ENCODE data around the gene UMAD1. TPM values are rescaled to one million over a fixed set of nuclear protein-coding genes. Genes with fewer than 3 reads are reported as not detected.

UMAD1 gene
- 7.6 and 7.8 TPM in 2 replicates for total RNA-seq

DNA sequence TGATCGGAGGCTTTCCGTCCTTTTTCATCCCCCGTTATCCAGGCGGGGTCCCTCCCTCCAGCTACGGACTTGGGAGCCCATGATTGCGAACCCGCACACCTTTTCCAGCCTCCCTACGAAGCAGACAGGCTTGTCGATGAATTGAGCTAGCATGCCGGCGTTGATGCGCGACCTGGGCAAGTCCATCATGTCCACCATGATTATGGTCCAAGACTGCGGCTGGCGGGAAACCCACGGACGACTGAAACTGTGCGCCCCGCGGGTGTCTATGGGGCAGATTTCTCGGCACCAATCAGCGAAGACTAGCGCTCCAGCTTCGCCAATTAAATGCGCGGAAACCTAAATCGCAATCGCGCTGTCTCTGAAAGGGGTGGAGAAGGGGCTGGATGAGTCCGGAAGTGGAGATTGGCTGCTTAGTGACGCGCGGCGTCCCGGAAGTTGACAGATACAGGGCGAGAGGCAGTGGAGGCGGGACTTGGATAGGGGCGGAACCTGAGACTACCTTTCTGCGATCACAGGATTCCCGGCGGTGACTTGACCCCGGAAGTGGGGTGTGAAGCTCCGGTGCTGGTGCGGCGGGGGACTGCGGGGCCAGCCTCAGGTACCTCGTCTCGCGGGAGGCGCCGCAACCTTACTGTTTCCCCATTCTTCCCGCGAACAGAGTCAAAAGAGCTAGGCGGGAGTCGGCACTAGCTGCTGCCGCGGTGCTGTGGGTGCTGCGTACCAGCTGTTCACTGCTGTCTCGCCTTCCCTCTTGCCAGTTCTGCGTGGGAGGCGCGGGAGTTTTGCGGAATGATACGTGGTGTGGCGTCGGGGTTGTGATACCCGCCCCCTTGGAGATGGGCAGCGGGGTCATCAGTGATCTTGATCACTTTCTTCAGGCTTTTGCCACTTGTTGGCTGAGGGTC, at the start of gene UMAD1:
TSS of gene UMAD1 (plus strand) at position 532 of the 908 bp plus-strand sequence. CDS start 32,620 bp downstream, outside the sequence.

DNA sequence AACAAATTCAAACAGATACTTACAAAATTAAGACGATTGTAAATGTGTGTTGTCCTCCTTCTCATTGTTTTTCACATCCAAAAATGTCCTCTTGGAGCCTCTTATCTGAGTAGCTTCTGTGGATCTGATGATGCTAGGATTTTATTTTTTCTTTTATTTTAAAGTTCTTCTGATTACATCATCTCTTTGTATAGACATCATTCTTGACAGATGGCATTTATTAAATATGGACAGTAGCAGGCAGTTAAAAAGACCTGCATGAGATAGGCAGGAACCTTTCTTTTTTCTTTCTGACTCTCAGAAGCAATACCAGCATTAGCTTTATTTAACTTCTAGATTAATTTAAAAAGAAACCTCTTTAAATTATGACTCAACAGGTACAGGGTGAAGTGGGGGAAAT, 77.9 kb downstream of the UMAD1 start, which contains the start of gene RPA3:
TSS of gene RPA3 (minus strand) at position 116 of the 400 bp plus-strand sequence. CDS start 78,189 bp downstream, outside the sequence.

Other genes with a start within 250 kb of the UMAD1 start
- gene COL28A1, start 104.9 kb upstream of the UMAD1 start, total RNA-seq, result 0.16 and 0.38 TPM in 2 replicates
- 28.3 and 41.2 TPM in 2 replicates for gene MIOS, start 73.9 kb upstream of the UMAD1 start, total RNA-seq
- 13.1 and 25.7 TPM in 2 replicates for gene RPA3, start 77.9 kb downstream of the UMAD1 start, total RNA-seq

Measured in mesangial cell (primary cell).